RWPE1 (cell line): Measurements from ENCODE around the gene ERFL.
A peak's percentile ranks its signal among the peaks of the same experiment; 100 is the strongest.

Experiments used
- CTCF ChIA-PET: fragments of 350-600 bp; sonication (Branson Sonifier 250); formaldehyde crosslinking; extraction: SDS; loops from one replicate; lab custom pipeline; 2021; lab: Yijun Ruan, JAX
- POLR2A ChIA-PET: fragments of 400-600 bp; formaldehyde crosslinking; extraction: SDS; loops from one replicate; lab custom pipeline; 2020; ENCODE audit warnings: antibody characterized with exemption; ENCODE audit not compliant: low non-redundant PET; lab: Yijun Ruan, JAX
- DNase-seq: peaks from one replicate; pipeline ENCODE4 v3.0.0; 2012; ENCODE audit warnings: low spot score
- H3K27ac ChIP-seq: fragments of 450-650 bp; 2 replicates; pipeline ENCODE4 v1.5.1; 2017
- CTCF ChIP-seq: fragments of 450-650 bp; conservative IDR thresholded peaks from 2 replicates; pipeline ENCODE4 v1.5.1; 2017; ENCODE audit warnings: low read depth, mild to moderate bottlenecking

The ERFL gene

GRCh38 chr19:41872775-41873647 lies 55.2 kb downstream of the ERFL start:
- peak overlapping the region; percentile 64 for H3K27ac ChIP-seq
- POLR2A ChIA-PET: interaction anchor here (1.2 to 1.3 kb wide), 2 partner anchors 13 to 174 kb away, joined by 5 to 7 read pairs; partner anchors contain the start of gene RPS19
- TF ChIP-seq CTCF: peak; percentile 82
- DNase-seq: peak; percentile 66
- CTCF ChIA-PET: interaction anchor here (0.5 to 1.9 kb wide), 20 partner anchors 9 to 1537 kb away, joined by 3 to 21 read pairs (median 4); partner anchors contain the start of genes ARHGEF1 and RPS19

GRCh38 chr19:41872384-41872774 lies 55.9 kb downstream of the ERFL start:
- no peak for TF ChIP-seq CTCF
- ChIA-PET POLR2A (interaction anchor here (1.2 to 1.3 kb wide), 2 partner anchors 12 to 175 kb away, joined by 5 to 7 read pairs; partner anchors contain the start of gene RPS19), CTCF (interaction anchor here (0.6 to 1.9 kb wide), 11 partner anchors 14 to 456 kb away, joined by 3 to 21 read pairs (median 4); no protein-coding TSS in a partner anchor)
- DNase-seq: no peak
- peak overlapping the region; percentile 64 for H3K27ac ChIP-seq

GRCh38 chr19:41871573-41872383 lies 56.5 kb downstream of the ERFL start:
- peak overlapping the region; percentile 64 for H3K27ac ChIP-seq
- DNase-seq: no peak
- ChIA-PET CTCF (interaction anchor here (0.6 to 1.9 kb wide), 4 partner anchors 15 to 456 kb away, joined by 3 to 15 read pairs (median 6); no protein-coding TSS in a partner anchor), POLR2A (interaction anchor here (1.2 kb wide), 1 partner anchor 175 kb away, joined by 7 read pairs; no protein-coding TSS in a partner anchor)
- no peak for TF ChIP-seq CTCF

- peak overlapping the region; percentile 64 for H3K27ac ChIP-seq
- no peak for TF ChIP-seq CTCF
- DNase-seq: no peak
These were observed 57.8 kb downstream of the ERFL start for GRCh38 chr19:41870401-41870873.

GRCh38 chr19:41869374-41869955 lies 58.8 kb downstream of the ERFL start:
- CTCF ChIA-PET: no interaction called here
- DNase-seq: no peak
- no peak for TF ChIP-seq CTCF
- H3K27ac ChIP-seq: peak overlapping the region; percentile 64
- POLR2A ChIA-PET: no interaction called here

More at GRCh38 chr19:41870401-41870873, 57.8 kb downstream of the ERFL start:
- ChIA-PET POLR2A (no interaction called here), CTCF (no interaction called here)
